Fibroblast of gingiva (primary cell): Measurements from ENCODE around the gene LAMA5.
"Not testable (repeated sequence)": the region's sequence is repeated elsewhere in the genome, so short reads cannot be mapped to it uniquely, and the experiment has no call there.

Source experiments
- DNase-seq: peaks from one replicate; pipeline ENCODE4 v3.0.0-alpha.2; 2011; ENCODE audit warnings: low read depth

The LAMA5 gene

DNA sequence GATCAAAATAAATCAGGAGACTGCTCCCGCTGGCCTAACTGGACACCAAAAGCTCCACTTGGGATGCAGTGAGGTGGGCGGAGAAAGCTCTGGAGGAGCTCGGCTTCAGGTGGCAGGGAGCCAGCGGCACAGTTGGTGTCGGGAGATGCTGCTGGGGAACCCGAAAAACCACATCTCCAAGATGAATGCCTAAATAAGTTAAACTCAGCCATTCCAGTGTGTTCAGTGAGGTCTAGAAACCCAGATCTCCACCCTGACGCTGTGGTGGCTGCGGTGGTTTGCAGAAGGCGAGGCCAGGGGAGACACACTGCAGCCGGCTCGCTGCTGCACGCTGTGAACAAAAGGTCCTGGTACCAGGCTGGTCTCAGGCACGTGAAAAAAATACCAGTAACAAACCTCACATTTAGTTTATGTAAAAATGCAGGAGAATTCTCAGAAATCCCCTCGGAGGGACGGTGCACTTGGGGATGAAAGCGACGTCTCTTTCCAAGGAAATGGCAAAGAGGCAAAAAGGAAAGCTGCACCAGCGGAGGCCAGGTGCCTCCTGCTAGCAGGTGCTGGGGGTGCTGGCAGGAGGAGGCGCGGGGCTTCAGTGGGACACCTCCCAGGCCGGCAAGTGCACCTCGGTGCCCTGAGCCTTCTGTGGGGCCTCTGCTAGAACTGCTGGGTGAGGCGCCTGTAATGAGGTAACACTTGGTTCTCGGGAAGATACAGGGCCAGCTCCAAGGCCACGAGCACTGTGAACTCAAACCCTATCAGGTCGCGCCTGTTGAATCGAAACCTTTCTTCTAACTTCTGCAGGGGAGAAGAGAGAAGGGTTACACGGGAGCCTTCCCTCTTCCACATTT, 23.4 kb upstream of the LAMA5 start:
- no peak for DNase-seq

DNA sequence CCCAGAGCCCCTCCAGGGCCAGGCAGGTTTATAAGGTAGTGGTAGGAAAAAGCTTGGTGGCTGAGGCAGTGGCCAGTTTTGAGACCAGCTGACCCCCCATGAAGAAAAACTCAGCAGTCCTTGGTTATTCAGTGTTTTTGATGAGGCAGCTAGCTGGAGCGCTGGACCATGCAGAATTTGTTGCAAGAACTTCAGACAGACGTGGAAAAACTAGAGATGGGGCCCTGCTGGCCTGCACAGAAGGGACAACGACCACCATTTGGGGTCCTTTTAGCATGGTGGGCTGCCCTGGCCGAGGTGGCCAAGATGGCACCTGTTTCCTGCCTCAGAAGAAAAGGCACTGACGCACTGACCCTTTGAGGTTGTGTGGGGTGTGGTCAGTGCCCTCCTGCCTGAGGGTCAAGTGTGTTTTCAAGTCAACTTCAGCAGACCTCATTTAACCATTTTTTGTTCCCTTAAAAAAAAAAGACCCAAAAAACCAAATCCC, 22.5 kb upstream of the LAMA5 start:
- no peak for DNase-seq

DNA sequence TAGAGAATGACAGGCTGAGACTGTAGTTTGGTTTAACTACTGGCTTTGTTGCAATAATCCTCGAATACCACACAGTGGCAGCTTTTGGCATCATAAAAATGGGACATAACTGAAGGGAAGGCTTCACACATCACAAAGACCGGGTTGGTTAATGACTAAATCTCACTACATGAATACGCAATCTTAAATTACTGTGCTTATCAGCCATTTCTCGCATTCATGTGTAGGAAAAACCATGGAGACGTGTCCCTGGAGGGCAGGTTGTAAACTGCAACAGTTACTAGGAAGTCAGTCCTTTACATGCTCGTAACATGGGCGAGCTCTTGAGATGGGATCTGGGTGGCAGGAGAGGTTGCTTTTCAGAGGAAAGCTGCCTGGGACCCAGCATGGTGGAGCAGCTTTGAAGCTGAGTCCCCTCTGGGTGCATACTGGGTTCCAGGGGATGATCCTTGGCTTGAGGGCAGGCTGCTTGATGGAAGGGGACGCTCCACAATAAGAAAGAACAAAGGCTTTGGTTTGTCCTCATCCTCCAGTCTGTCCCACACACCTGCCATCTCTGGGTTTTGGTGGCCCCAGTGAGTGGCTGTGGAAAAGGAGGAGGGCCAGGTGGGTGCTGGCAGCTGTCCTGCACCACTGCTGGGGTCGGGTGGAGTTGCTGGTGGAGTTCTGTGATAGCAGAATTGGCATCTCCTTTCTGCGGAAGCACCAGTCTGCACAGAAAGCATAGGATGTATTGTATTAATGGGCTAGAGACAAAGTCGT, 21.9 kb upstream of the LAMA5 start:
- DNase-seq = no peak

DNA sequence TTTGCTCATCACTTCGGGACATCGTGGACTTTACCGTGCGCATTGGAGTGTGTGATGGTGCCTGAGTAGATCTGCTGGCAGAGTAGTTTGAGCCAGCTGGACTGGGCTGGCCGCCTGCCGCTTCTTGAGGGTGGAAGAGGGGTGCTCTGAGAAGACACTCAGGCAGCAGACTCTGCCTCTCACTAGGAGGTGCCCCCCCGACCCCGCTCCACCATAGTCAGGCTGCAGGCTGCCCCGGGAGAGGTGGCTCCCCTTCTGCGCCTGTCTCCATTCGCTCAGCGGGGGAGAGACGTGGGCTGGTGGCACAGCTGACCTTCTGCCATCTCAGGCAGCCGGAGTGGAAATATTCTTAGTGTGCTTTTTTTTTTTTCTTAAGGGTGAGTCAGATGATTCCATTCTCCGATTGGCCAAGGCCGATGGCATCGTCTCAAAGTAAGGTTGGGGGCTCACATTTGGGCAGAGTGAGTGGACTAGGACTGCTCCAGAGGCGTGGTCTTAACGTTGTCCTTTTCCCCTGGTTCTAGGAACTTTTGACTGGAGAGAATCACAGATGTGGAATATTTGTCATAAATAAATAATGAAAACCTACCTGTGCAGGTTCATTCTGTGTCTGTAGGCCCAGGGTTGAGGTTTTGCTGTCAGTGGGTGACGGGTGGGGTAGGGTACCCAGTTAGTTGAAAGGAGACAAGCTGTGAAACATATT, 21.0 kb upstream of the LAMA5 start:
- DNase-seq = no peak

DNA sequence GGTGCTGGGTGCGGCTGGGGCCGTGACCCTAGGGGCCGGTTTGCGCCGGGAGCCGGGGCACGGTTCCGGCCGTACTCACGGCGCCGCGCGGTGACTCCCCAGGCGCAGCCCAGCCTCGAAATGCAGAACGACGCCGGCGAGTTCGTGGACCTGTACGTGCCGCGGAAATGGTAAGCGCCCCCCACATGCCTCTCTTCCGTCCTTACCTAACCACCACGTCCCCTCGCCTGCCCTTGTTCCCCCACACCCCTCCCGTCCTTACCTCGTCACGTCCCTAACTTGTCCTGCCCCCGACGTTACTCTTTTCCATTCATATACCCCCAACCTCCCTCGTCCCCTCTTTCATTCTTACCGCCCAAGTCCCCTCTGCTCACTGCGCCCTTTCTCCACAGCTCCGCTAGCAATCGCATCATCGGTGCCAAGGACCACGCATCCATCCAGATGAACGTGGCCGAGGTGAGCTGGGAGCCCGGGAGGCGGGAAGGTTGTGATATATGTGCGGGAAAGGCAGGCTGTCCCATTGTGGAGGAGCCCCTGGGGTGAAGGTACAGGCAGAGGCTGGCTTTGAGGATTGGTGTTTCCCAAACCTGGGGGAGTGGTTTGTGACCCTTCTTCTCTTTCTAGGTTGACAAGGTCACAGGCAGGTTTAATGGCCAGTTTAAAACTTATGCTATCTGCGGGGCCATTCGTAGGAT, 20.3 kb upstream of the LAMA5 start:
- DNase-seq = no peak

DNA sequence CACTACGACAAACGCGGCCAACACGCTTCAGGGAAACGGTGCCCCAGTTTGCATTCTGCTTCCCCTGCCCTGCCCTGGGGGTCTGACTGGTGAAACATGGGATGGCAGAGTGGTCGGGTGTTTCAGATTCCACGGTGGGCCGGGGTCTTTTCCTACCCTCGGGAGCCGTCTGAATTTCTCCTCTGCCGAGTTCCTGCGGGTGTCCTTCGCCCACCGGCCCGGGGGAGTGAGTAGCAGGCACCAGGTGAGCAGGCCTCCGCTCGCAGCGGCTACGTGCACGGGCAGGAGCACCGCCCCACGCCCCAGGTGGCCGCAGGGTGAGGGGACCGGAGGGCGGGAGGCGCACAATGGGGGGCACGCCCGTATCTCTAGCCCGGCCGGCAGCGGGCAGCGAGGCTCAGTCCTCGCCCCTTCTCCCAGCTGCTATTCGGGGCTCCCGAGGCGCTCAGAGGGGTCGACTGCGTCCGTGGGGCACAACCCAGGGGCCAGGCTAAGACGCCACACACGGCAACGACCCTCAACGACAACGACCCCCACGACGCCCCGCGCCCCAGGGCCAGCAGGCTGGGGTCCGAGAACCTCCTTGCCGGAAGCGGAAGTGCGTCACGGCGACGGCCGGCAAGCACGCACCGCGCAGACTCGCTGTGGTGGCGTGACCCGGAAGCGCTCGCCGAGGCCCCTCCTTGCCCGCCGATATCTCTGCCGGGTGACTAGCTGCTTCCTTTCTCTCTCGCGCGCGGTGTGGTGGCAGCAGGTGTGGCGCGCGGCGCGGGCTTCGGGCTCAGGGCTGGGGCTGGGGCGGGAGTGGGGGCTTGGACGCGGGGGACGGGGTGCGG, 19.5 kb upstream of the LAMA5 start, which contains the start of gene RPS21:
TSS of gene RPS21 (plus strand) at position 721 of the 836 bp plus-strand sequence. CDS start 236 bp downstream, outside the sequence.
- DNase-seq = peak; percentile 88

DNA sequence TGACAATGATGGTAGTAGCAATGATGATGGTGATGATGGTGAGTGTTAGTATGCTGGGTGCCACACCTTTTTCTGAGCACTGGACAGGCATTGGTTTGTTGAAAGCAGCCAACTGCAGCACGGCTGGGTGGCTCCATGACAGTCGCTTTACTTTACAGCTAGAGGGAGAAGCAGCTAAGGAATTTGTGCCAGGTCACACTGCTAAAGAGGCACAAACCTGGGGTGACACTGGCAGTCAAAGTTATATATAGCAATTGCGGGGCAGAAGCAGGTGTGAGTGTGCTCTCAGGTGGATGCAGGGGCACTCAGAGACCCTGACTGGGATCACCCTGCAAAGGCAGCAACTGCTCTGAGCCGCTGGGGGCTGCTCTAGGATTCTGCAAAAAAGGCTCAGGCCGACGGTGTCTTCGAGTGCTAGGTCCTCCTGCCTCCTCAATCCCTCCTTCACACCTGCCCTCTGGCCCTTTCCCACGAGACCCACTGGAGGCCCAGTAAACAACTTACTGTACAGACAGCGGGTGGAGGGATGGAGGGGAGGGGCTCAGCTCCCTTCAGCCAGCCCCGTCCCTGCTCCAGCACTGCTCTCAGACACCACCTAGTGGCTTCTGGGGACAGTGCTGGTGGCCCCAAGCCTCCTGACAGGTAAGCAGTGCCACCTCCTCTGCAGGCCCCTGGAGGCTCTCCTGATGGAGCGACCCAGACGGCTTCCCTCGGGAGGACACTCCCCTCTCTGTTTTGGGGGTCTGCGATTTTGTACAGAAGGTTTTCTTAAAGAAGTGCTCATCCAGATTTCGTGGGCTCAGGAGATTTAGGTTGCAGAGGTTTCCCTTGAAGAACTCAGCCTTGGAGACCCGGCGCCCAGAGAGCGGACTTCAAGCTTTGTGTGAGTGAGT, 15.4 kb upstream of the LAMA5 start:
- peak; percentile 56 for DNase-seq

DNA sequence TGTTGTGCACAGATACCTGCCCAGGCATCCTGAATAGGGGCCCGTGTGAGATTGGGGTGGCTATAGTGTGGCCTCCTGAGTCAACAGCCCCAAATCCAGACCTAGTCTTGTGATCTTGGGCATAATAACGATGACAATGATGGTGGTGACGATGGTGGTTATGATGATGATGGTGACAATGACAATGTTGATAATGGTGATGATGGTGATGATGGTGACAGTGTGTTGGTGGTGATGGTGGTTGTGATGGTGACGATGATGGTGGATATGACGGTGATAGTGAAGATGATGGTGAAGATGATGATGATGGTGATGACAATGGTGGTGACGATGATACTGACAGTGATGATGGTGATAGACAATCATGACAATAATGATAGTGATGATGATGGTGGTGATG, 14.7 kb upstream of the LAMA5 start:
- no peak for DNase-seq

DNA sequence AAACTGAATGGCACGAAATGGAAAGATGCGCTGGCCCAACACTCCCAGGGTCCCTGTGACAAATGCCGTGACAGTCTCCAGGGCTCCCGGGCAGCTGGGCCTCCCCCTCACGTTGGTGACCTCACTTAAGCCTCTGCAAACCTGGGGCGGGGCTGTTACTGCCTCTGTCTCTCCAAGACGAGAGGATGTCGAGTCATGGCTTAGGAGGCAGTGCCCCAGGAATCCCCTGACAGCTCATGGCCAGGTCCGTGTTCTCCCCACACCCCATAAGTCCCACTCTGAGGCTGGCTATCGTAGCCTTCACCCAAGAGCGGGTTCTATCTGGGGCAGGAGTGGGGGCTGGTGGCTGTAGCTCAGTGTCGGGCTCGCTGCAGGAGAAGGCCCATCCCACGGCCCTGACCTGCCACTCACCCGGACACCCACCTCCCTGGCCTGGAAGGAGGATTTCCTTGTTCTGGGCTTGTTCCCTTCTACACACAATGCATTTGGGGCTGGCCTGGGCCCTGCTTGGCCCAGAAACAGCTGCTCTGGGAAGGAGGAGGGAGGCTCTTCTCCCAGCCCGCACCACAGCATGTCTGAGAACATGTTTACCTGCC, 14.2 kb upstream of the LAMA5 start:
- DNase-seq = no peak

DNA sequence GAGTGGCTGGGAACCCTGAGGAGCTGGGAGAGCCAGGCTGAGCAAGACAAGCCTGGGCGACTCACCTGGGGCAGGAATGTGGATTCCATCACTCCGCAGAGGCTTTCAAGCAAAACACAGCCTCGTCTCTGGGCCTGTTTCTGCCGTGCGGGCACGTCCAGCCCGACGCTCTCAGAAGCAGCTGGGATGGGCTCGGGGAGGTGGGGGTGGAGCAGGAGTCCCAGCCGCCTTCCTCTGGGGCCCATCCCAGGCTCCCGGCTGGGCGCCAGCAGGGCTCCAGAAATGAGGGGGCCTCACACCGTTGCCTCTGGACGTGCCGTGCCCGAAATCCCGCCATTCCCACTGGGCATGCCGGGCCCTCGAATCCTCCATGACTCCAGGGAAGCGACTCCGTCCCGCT, 11.1 kb upstream of the LAMA5 start:
- no peak for DNase-seq

DNA sequence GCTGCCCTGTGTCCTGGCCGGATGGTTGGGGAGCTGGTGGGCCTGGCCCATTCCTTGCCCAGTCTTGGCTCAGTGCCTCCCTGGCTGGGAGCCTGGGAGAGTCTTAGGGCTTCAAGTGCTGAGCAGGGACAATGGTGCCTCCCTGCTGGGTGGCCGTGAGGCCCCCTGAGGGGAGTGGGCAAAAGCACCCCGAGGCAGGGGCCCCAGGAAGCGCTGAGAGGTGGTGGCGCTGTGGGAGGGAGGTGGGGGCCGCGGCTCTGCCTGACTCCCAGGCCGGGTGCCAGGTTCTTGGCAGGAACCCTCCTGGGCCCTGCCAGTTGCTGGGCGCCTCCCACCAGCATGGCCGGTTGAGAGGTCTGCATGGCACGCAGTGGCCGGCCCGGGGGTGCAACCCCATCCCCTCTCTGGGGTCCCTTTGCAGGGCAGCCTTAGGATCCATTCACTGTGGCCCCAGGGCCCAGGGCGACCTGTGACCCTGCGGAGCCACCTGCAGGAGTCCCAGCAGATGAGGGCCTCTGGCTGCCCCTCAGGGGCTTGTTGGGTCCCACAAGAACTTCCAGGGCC, 10.6 kb upstream of the LAMA5 start:
- DNase-seq = no peak

DNA sequence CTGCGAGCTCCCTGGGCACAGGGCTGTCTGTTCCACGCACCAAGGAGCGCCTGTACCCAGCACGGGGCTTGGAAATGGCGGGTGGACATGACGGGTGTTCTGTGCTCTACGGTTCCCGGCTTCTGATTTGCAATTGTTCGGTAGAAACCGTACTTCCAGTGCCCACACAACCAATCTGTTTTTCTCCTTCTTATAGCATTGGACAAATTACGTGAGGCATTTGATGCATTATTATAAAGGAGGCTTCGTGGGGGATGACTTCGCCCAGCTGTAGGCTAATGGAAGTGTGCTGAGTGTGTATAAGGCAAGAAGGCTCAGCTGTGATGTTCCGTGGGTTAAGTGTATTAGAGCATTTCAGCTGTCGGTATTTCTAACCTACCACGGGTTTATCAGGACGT, 10.0 kb upstream of the LAMA5 start:
- no peak for DNase-seq

DNA sequence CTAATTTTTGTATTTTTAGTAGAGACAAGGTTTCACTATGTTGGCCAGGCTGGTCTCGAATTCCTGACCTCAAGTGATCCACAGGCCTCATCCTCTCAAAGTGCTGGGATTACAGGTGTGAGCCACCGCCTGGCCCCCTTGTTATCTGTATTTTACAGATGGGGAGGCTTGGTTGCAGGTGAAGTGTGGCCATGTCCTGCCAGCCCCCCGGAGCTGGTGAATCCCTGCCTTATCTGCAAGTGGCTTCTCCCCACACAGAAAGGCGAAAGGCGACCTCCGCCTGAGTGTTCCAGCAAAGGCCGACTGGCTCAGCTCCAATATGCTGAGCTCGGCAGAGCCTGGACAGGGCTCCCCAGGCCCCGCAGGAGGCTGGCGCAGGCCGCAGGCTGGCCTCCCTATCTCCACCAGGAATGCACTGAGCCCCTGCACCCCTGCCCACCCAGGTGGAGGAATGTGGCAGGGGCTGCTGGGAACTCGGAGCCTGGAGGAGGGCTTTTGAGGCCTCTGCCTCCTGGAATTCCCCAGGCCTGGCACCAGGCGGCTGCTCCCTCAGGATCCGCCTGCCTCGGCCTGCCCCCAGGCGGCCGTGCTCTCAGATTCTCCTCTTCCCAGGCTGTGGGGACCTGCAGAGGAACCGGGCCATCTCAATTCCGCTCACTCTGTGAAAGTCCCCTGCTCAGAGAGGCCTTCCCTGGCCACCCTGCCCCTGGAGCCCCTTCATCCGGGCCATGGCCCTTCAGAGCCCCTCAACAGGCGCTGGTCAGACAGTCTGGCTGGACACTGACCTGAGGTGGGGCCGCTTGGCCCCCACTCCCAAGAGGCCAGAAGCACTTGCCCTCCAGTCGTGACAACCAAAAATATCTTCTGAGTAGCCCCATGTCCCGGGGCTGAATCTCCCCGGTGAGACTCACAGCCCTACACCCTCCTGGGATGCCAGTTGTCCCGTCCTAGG, 9.3 kb upstream of the LAMA5 start:
- peak; percentile 58 for DNase-seq

DNA sequence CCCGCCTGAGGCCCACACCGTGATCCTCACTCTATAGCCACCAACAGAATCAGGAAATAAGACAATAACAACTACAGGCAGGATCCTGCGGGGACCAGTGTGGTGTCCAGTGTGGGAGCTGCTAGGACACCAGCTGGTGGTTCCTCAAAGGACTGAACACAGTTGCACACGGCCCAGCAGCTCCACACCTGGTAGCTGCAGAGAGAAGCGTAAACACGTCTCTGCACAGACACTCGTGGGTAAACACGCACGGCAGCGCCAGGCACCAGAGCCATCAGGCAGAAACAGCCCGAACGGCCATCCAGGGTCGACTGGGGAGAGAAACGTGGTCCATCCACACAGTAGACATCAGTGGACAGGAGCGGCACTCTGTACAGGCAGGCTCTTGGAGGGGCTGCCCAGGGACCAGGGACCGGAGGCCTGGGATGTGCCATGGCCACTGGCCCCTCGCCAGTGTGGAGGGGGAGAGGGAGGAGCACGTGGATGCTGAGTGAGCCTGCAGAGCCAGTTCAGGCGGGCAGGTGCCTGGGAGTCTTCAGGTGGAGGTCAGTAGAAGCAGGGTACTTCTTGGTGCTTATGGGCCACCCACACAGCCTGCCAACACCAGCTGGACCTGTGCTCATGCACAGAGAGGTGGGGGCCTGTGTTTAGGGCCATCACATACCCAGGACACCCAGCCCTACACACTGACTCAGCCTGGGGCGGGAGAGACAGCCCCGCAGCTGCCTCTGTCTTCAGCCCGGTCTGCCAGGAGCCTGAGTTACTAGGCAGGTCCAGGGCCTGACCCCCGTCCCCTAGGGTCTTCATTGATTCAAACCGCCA, 7.4 kb upstream of the LAMA5 start:
- DNase-seq = no peak

DNA sequence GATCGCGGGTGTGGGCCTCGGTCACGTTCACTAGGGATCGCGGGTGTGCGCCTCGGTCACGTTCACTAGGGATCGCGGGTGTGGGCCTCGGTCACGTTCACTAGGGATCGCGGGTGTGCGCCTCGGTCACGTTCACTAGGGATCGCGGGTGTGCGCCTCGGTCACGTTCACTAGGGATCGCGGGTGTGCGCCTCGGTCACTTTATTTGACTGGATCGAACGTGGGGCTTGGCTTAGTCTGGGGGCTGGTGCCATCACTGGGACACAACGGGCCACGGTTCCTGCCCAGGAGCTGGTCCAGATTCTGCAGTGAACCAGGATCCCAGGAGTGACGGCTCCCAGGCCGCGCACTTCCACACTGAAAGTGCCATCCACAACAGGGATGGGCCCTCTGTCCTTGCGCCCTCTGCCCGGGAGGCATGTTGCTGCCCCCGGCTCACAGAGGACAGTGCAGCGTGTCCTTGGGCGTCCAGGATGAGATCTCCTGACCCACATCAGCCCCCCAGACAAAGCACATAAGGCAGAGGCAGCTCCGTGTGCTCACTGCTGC, 6.6 kb upstream of the LAMA5 start:
- DNase-seq = not testable (repeated sequence)

DNA sequence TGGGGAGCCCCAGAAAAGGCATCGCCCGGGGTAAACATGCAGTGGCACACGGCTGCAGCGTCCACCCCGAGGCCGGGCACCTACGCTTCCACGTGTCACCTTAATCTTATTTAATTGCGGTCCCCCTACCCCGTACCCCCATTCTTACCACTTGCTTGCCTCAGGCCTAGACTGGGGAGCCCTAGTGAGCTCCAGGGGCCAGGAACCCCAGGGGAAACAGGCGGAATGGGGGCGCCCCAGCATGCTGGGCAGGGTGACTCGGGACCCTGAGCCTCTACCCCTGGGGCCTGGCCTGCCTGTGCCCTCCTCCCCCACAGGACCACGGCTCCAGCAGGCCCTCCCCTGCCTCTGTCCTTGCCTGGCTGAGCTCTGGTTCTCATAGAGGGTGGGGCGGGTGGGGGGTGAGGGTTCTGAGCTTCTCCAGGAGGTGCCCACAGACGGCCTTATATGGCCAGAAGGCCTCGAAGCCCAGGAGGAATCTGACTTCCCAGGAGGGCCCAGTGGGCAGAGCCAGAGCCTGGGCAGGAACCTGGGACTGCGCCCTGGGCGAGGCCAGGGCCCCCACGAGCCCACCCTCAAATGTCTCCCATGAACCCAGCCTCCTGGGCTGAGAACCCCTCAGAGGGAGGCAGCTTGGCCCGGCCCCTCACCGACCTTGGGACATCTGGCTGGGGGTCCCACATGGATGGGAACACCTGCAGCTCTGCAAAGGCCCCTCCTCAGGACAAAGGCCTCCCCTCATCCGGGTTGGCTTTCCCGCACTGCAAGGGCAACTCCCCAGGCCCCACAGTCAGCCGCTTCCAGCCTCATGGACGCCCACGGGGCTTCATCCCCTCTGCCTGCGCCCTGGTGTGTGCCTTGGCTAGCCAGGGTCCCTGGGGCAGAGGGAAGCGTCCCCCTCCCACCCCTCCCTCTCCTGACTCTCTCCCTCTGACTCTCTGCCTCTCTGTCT, 5.2 kb upstream of the LAMA5 start:
- no peak for DNase-seq
